Activated CD4-positive, alpha-beta T cell treated with anti-CD3 and anti-CD28 coated beads for 36 hours (primary cell): ENCODE measurements around the gene TMPRSS7. TPM values are rescaled to one million over a fixed set of nuclear protein-coding genes. Genes with fewer than 3 reads are reported as not detected.
A peak's percentile ranks its signal among the peaks of the same experiment; 100 is the strongest.

ENCODE experiments used
- ATAC-seq: fragments of 200-7000 bp; cut with Tn5 transposase; one replicate; pipeline ENCODE4 v1.10.0; 2021; ENCODE audit warnings: mild to moderate bottlenecking, moderate library complexity
- CTCF ChIA-PET: fragments of 350-600 bp; sonication (Branson Sonifier 250); formaldehyde crosslinking; loops from one replicate; lab custom pipeline; 2021; ENCODE audit warnings: antibody characterized with exemption; lab: Charles Lee
- POLR2A ChIA-PET: fragments of 350-600 bp; sonication (Branson Sonifier 250); formaldehyde crosslinking; loops from one replicate; lab custom pipeline; 2021; ENCODE audit warnings: antibody characterized with exemption, inconsistent platforms; lab: Charles Lee
- DNase-seq: peaks from one replicate; pipeline ENCODE4 v3.0.0-alpha.2; 2020
- H3K27ac Mint-ChIP-seq: one replicate; pipeline ENCODE4 v1.8.0; 2021; ENCODE audit warnings: mixed read lengths
- H3K27me3 Mint-ChIP-seq: one replicate; pipeline ENCODE4 v1.8.0; 2021; ENCODE audit warnings: mixed read lengths
- H3K36me3 Mint-ChIP-seq: one replicate; pipeline ENCODE4 v1.8.0; 2021; ENCODE audit warnings: low read depth, mixed read lengths
- H3K4me1 Mint-ChIP-seq: one replicate; pipeline ENCODE4 v1.8.0; 2021; ENCODE audit warnings: mixed read lengths
- H3K4me3 Mint-ChIP-seq: one replicate; pipeline ENCODE4 v1.8.0; 2021; ENCODE audit warnings: mild to moderate bottlenecking, moderate library complexity, mixed read lengths
- H3K9me3 Mint-ChIP-seq: one replicate; pipeline ENCODE4 v1.8.0; 2021; ENCODE audit warnings: low read depth, mixed read lengths
- intact Hi-C, 2 experiments: fragments of 100-400 bp; cut with DNase I in 1 of 2; cut with micrococcal nuclease in 1 of 2; formaldehyde crosslinking; loops; one replicate each; pipeline versions ENCODE4 v1.14.2 to v1.15.1; 2022 to 2024; cut with DNase I, micrococcal nuclease
- total RNA-seq, 2 experiments: library from RNA; stranded (reverse); gene quantifications; one replicate each; pipeline ENCODE4 v1.2.3, GENCODE V29; 2021

The TMPRSS7 gene, protein sequence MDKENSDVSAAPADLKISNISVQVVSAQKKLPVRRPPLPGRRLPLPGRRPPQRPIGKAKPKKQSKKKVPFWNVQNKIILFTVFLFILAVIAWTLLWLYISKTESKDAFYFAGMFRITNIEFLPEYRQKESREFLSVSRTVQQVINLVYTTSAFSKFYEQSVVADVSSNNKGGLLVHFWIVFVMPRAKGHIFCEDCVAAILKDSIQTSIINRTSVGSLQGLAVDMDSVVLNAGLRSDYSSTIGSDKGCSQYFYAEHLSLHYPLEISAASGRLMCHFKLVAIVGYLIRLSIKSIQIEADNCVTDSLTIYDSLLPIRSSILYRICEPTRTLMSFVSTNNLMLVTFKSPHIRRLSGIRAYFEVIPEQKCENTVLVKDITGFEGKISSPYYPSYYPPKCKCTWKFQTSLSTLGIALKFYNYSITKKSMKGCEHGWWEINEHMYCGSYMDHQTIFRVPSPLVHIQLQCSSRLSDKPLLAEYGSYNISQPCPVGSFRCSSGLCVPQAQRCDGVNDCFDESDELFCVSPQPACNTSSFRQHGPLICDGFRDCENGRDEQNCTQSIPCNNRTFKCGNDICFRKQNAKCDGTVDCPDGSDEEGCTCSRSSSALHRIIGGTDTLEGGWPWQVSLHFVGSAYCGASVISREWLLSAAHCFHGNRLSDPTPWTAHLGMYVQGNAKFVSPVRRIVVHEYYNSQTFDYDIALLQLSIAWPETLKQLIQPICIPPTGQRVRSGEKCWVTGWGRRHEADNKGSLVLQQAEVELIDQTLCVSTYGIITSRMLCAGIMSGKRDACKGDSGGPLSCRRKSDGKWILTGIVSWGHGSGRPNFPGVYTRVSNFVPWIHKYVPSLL
- not detected for total RNA-seq

DNA sequence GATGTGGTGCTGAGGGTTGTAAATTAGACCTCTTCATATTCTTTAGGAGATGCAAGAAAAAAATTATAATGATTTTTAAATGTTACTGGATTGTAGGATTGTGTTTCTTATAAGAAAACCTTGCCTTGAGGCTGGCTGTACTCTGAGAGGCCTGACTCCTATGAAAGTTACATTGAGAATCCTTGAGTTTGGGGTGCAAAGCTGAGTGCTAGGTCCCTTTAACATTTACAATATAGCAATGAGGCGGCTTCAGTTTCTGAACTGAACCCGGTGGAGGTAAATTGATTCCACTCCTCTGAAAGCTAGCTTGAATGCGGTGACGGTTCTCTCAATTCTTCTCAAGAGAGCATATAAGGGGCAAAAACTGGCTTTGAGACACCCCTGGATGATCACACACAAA, at the start of gene TMPRSS7:
TMPRSS7 (plus strand) TSS at position 301 of the 400 bp plus-strand sequence. CDS start 110 bp downstream, outside the sequence.
- no peak for DNase-seq
- no peaks in the 10 kb centered on the region for H3K4me1 Mint-ChIP-seq
- ChIA-PET POLR2A (no interaction called here), CTCF (interaction anchor here (0.8 to 1.4 kb wide), 3 partner anchors 9 to 319 kb away, joined by 3 to 6 read pairs (median 3); no protein-coding TSS in a partner anchor)
- H3K27me3 Mint-ChIP-seq, result peaks cover 2% of the 10 kb centered on the region
- H3K27ac Mint-ChIP-seq, result no peak within 1 kb of the TSS
- no peak within 1 kb of the TSS for H3K4me3 Mint-ChIP-seq
- no peaks in the 10 kb centered on the region for H3K36me3 Mint-ChIP-seq
- intact Hi-C loops, result no loop called here
- no peaks in the 10 kb centered on the region for H3K9me3 Mint-ChIP-seq
- ATAC-seq, result no peak

- peaks cover 54% of the 10 kb centered on the region for H3K36me3 Mint-ChIP-seq
- H3K9me3 Mint-ChIP-seq, result no peaks in the 10 kb centered on the region
- ChIA-PET POLR2A (no interaction called here), CTCF (interaction anchor here (0.7 to 21.0 kb wide), 6 partner anchors 10 to 473 kb away, joined by 3 to 515 read pairs (median 4); no protein-coding TSS in a partner anchor)
- intact Hi-C loops, result no loop called here
- ATAC-seq (no peak), DNase-seq (no peak)
- no peak overlapping the region for H3K4me3 Mint-ChIP-seq
- H3K27ac Mint-ChIP-seq, result peak overlapping the region; percentile 17
- H3K27me3 Mint-ChIP-seq, result no peaks in the 10 kb centered on the region
- peaks cover 54% of the 10 kb centered on the region for H3K4me1 Mint-ChIP-seq
Measured at GRCh38 chr3:111986800-111987199, 47.7 kb upstream of the TMPRSS7 start.

DNA sequence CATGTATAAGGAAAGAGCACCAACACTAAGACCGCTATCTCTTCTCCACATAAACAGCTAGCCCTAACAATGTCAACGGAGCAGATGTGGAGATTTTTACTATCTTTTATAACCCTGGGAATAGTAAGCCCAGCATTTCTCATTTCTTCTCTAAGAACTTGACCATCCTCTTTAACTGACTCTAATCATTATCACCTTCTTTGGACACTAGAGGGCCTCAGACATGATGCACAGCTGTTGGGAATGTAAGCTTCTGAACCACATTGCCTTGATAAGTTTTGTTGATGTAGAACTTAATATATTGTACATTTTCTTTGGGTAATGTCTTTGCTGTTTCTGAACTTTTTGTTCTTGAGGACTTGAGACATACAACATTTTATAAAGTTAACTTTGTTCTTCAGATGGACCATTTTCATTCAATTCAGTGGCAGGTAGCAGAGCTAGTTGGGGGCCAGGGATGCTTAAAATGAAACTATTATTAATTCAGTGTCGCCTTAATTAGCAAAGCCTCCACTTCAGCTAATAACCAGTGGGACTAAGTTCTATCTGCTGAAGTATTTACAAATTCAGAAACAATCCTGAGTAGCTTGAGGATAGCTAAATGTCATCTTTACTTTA, 45.4 kb upstream of the TMPRSS7 start:
- DNase-seq, result no peak
- ATAC-seq, result peak; percentile 69
- H3K4me3 Mint-ChIP-seq, result no peak overlapping the region
- ChIA-PET POLR2A (interaction anchor here (0.8 kb wide), 1 partner anchor 10 kb away, joined by 3 read pairs; the partner anchor contains the start of gene ABHD10), CTCF (interaction anchor here (0.7 to 21.0 kb wide), 28 partner anchors 8 to 443 kb away, joined by 3 to 515 read pairs (median 4); partner anchors contain the start of genes ABHD10 and TAGLN3)
- H3K27ac Mint-ChIP-seq, result no peak overlapping the region
- no peaks in the 10 kb centered on the region for H3K27me3 Mint-ChIP-seq
- intact Hi-C loops, result loop anchor here (1.0 kb wide), 2 partner anchors 24 to 54 kb away; no protein-coding TSS in a partner anchor
- H3K36me3 Mint-ChIP-seq, result peaks cover 51% of the 10 kb centered on the region
- H3K4me1 Mint-ChIP-seq, result peaks cover 36% of the 10 kb centered on the region
- H3K9me3 Mint-ChIP-seq, result no peaks in the 10 kb centered on the region

DNA sequence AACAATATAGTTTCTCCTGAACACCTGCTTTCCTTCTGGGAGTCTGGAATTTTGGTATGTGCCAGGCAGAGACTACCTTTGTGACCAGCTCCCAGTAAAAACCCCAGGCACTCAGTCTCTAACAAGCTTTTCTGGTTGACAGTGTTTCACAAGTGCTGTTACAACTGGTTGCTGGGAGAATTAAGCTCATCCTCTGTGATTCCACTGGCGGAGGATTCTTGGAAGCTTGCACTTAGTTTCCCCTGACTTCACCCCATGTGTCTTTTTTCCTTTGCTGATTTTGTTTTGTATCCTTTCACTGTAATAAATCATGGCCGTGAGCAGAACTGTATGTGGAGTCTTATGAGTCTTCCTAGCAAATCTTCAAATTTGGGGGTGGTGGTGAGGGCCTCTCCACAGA, 41.5 kb upstream of the TMPRSS7 start:
- Mint-ChIP-seq H3K36me3 (peaks cover 26% of the 10 kb centered on the region), H3K27ac (no peak overlapping the region), H3K27me3 (no peaks in the 10 kb centered on the region), H3K4me3 (no peak overlapping the region), H3K4me1 (peaks cover 9% of the 10 kb centered on the region), H3K9me3 (no peaks in the 10 kb centered on the region)
- intact Hi-C loops, result no loop called here
- no peak for ATAC-seq
- ChIA-PET CTCF (interaction anchor here (0.7 to 21.0 kb wide), 3 partner anchors 18 to 51 kb away, joined by 3 to 515 read pairs (median 6); no protein-coding TSS in a partner anchor), POLR2A (interaction anchor here (1.4 kb wide), 1 partner anchor 15 kb away, joined by 3 read pairs; no protein-coding TSS in a partner anchor)
- DNase-seq, result no peak

- POLR2A ChIA-PET, result interaction anchor here (0.5 to 0.6 kb wide), 2 partner anchors 1282 to 1940 kb away, joined by 3 to 4 read pairs; no protein-coding TSS in a partner anchor
- Mint-ChIP-seq H3K4me1 (peaks cover 47% of the 10 kb centered on the region), H3K36me3 (peaks cover under 1% of the 10 kb centered on the region), H3K27ac (peak within 1 kb of the TSS; percentile 44), H3K9me3 (no peaks in the 10 kb centered on the region), H3K4me3 (peak within 1 kb of the TSS; percentile 69), H3K27me3 (no peaks in the 10 kb centered on the region)
- CTCF ChIA-PET, result interaction anchor here (0.7 to 21.0 kb wide), 6 partner anchors 10 to 305 kb away, joined by 3 to 515 read pairs (median 5); partner anchors contain the start of gene ABHD10
- ATAC-seq (peak; percentile 14), DNase-seq (peak; percentile 47)
- intact Hi-C loops, result loop anchor here in 1 of 2 experiments (2.0 kb wide), 1 partner anchor 14 kb away; no protein-coding TSS in a partner anchor
Measured at GRCh38 chr3:111998636-111999483, 35.7 kb upstream of the TMPRSS7 start, which contains the start of gene TAGLN3. TSS of gene TAGLN3 (plus strand) at chr3:111998922. CDS start at chr3:111999423, 501 bp downstream.

DNA sequence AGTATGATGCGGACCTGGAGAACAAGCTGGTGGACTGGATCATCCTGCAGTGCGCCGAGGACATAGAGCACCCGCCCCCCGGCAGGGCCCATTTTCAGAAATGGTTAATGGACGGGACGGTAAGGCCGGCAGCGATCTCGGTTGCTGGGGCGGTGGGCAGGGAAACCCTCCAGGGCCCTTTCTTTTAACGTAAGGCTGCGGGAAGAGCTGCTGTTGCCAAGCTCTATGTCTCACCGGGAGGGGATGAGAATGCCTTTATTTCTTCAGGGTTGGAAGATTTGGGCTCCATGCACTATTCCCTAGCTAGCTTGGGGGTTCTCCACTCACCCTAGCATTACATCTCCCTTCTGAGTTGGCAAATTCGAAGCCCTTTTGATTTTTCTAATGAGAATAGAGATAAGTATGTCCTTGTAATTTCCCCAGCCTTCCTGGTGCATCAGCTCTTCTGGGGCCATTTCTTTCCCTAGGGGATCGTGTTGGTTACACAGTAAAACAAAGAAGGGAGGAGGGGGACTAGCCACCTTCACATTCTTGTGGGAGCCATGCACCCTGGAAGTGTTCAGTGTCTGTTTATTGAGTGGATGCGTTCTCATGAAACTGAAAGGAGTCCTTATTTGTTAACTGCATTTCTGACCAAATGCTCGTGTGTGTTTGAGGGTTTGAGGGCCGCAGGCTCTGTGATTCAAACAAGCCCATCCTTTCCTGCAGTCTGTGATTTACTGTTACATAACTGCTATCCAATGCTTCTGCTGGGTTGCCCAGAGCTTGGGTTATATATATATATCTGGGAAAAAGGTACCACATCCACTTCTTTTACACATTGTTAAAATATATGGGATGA, 34.8 kb upstream of the TMPRSS7 start:
- no peaks in the 10 kb centered on the region for H3K36me3 Mint-ChIP-seq
- no peak for ATAC-seq
- intact Hi-C loops, result loop anchor here in 1 of 2 experiments (2.0 kb wide), 1 partner anchor 13 kb away; no protein-coding TSS in a partner anchor
- DNase-seq, result no peak
- H3K27me3 Mint-ChIP-seq, result no peaks in the 10 kb centered on the region
- ChIA-PET POLR2A (interaction anchor here (0.5 to 0.6 kb wide), 2 partner anchors 1281 to 1940 kb away, joined by 3 to 4 read pairs; no protein-coding TSS in a partner anchor), CTCF (interaction anchor here (1.0 to 21.0 kb wide), 6 partner anchors 11 to 282 kb away, joined by 3 to 515 read pairs (median 7); partner anchors contain the start of gene ABHD10)
- H3K9me3 Mint-ChIP-seq, result no peaks in the 10 kb centered on the region
- H3K4me3 Mint-ChIP-seq, result peak overlapping the region; percentile 69
- H3K4me1 Mint-ChIP-seq, result peaks cover 56% of the 10 kb centered on the region
- H3K27ac Mint-ChIP-seq, result peak overlapping the region; percentile 44

- Mint-ChIP-seq H3K27ac (no peak overlapping the region), H3K4me1 (peaks cover 62% of the 10 kb centered on the region), H3K9me3 (no peaks in the 10 kb centered on the region), H3K4me3 (no peak overlapping the region), H3K27me3 (no peaks in the 10 kb centered on the region), H3K36me3 (peaks cover 2% of the 10 kb centered on the region)
- DNase-seq (no peak), ATAC-seq (no peak)
- ChIA-PET CTCF (interaction anchor here (1.0 to 21.0 kb wide), 5 partner anchors 5 to 283 kb away, joined by 3 to 515 read pairs (median 8); partner anchors contain the start of genes ABHD10 and TAGLN3), POLR2A (no interaction called here)
- intact Hi-C loops, result no loop called here
Measured at GRCh38 chr3:112000367-112000771, 34.2 kb upstream of the TMPRSS7 start.

DNA sequence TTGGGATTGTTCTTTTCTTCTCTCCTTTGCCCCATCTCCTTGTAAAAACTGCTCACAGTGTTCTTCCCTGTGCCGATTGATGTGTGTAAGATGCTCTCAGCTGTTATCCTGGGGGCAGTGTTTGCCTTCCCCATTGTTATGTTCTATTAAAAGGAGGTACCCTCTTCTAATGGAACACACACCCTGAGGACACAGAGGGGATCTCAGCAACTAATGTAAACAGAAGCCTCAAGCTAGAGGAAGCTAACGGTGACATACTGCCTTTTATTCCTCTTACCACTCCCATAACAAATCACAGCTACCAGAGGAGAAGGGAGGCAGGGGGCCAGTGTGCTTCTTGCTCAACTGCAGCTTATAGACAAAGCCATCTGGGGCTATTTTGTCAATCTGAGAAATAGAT, 33.6 kb upstream of the TMPRSS7 start:
- Mint-ChIP-seq H3K27ac (no peak overlapping the region), H3K27me3 (no peaks in the 10 kb centered on the region), H3K36me3 (peaks cover 3% of the 10 kb centered on the region), H3K9me3 (no peaks in the 10 kb centered on the region), H3K4me3 (no peak overlapping the region), H3K4me1 (peaks cover 62% of the 10 kb centered on the region)
- DNase-seq (no peak), ATAC-seq (no peak)
- intact Hi-C loops, result no loop called here
- POLR2A ChIA-PET, result no interaction called here
- CTCF ChIA-PET, result interaction anchor here (0.6 to 21.0 kb wide), 6 partner anchors 6 to 409 kb away, joined by 3 to 515 read pairs (median 7); partner anchors contain the start of genes ABHD10 and TAGLN3

GRCh38 chr3:112001526-112001925, 33.0 kb upstream of the TMPRSS7 start:
- Mint-ChIP-seq H3K9me3 (no peaks in the 10 kb centered on the region), H3K36me3 (peaks cover 3% of the 10 kb centered on the region), H3K4me3 (no peak overlapping the region), H3K27me3 (no peaks in the 10 kb centered on the region), H3K27ac (peak overlapping the region; percentile 79), H3K4me1 (peaks cover 62% of the 10 kb centered on the region)
- DNase-seq (peak; percentile 40), ATAC-seq (peak; percentile 48)
- intact Hi-C loops, result no loop called here
- ChIA-PET POLR2A (interaction anchor here (0.6 kb wide), 1 partner anchor 331 kb away, joined by 5 read pairs; the partner anchor contains the start of gene CD200), CTCF (interaction anchor here (0.6 to 21.0 kb wide), 8 partner anchors 6 to 409 kb away, joined by 3 to 515 read pairs (median 6); partner anchors contain the start of genes ABHD10 and TAGLN3)
